MCF 10A (cell line): ENCODE results near the gene ZNF81. TPM values are rescaled to one million over a fixed set of nuclear protein-coding genes. Genes with fewer than 3 reads are reported as not detected.
"Not testable (repeated sequence)": the region's sequence is repeated elsewhere in the genome, so short reads cannot be mapped to it uniquely, and the experiment has no call there.

ENCODE experiments used
- BruUV-seq: library from RNA; stranded (reverse); fragments of 400-500 nt; replicated peaks from 2 replicates; lab custom pipeline; 2021; lab: Mats Ljungman, UMichigan
- CTCF ChIA-PET: fragments of 300-600 bp; sonication (Branson Sonifier 250); formaldehyde crosslinking; extraction: SDS; loops from one replicate; lab custom pipeline; 2021; ENCODE audit warnings: antibody characterized with exemption, inconsistent platforms; lab: Yijun Ruan, JAX
- POLR2A ChIA-PET: fragments of 300-600, 350-650 bp; sonication (Branson Sonifier 250); formaldehyde crosslinking; extraction: SDS; loops from one replicate; lab custom pipeline; 2020; ENCODE audit warnings: antibody characterized with exemption, inconsistent platforms; lab: Yijun Ruan, JAX
- DNase-seq: peaks from one replicate; pipeline ENCODE4 v3.0.0-alpha.2; 2018; ENCODE audit not compliant: unreplicated experiment
- H3K27ac Mint-ChIP-seq: one replicate; pipeline ENCODE4 v1.8.0; 2022; ENCODE audit warnings: mild to moderate bottlenecking, low read depth, mixed read lengths; ENCODE audit not compliant: unreplicated experiment
- H3K27me3 Mint-ChIP-seq: one replicate; pipeline ENCODE4 v1.8.0; 2022; ENCODE audit warnings: mixed read lengths; ENCODE audit not compliant: insufficient read depth, unreplicated experiment
- H3K36me3 Mint-ChIP-seq: one replicate; pipeline ENCODE4 v1.8.0; 2022; ENCODE audit warnings: mild to moderate bottlenecking, moderate library complexity, mixed read lengths; ENCODE audit not compliant: insufficient read depth, unreplicated experiment
- H3K4me1 Mint-ChIP-seq: one replicate; pipeline ENCODE4 v1.8.0; 2022; ENCODE audit warnings: mixed read lengths; ENCODE audit not compliant: insufficient read depth, unreplicated experiment
- H3K4me3 Mint-ChIP-seq: one replicate; pipeline ENCODE4 v1.8.0; 2022; ENCODE audit warnings: mild to moderate bottlenecking, moderate library complexity, mixed read lengths; ENCODE audit not compliant: unreplicated experiment
- H3K9me3 Mint-ChIP-seq: one replicate; pipeline ENCODE4 v1.8.0; 2022; ENCODE audit warnings: mixed read lengths; ENCODE audit not compliant: unreplicated experiment
- CTCF ChIP-seq: fragments of 200-600 bp; IDR thresholded peaks from one replicate; pipeline ENCODE4 v1.8.0; 2022; ENCODE audit warnings: antibody characterized with exemption, mild to moderate bottlenecking; ENCODE audit not compliant: unreplicated experiment
- intact Hi-C: fragments of 100-400 bp; cut with micrococcal nuclease; formaldehyde crosslinking; loops from 2 replicates; pipeline ENCODE4 v1.14.1; 2022
- total RNA-seq: library from RNA; stranded (reverse); gene quantifications from 2 replicates; pipeline ENCODE4 v1.2.3, GENCODE V29; 2022

ZNF81 gene
- total RNA-seq, 1 experiment from 2014 or later, result 7.5 TPM

GRCh38 chrX:47960406-47960805, 123.7 kb downstream of the ZNF81 start:
- no peak overlapping the region for H3K27ac Mint-ChIP-seq
- DNase-seq, result no peak
- POLR2A ChIA-PET, result no interaction called here
- no peak for TF ChIP-seq CTCF
- CTCF ChIA-PET, result no interaction called here
- peaks cover 24% of the 10 kb centered on the region for H3K9me3 Mint-ChIP-seq
- no TSS peak for BruUV-seq
- no peaks in the 10 kb centered on the region for H3K36me3 Mint-ChIP-seq
- no peak overlapping the region for H3K4me3 Mint-ChIP-seq
- H3K4me1 Mint-ChIP-seq, result no peaks in the 10 kb centered on the region
- intact Hi-C loops, result no loop called here
- H3K27me3 Mint-ChIP-seq, result no peaks in the 10 kb centered on the region

- H3K36me3 Mint-ChIP-seq, intact Hi-C loops, POLR2A ChIA-PET, H3K27me3 Mint-ChIP-seq, BruUV-seq, CTCF ChIA-PET, H3K4me3 Mint-ChIP-seq, H3K4me1 Mint-ChIP-seq, H3K27ac Mint-ChIP-seq, DNase-seq: not testable (repeated sequence)
- peaks cover 24% of the 10 kb centered on the region for H3K9me3 Mint-ChIP-seq
Measured at GRCh38 chrX:47961830-47962229, 125.1 kb downstream of the ZNF81 start.

- CTCF ChIA-PET, result interaction anchor here (0.6 kb wide), 1 partner anchor 1846 kb away, joined by 3 read pairs; no protein-coding TSS in a partner anchor
- BruUV-seq, H3K27me3 Mint-ChIP-seq, intact Hi-C loops, H3K27ac Mint-ChIP-seq, H3K4me3 Mint-ChIP-seq, DNase-seq, H3K4me1 Mint-ChIP-seq, POLR2A ChIA-PET, H3K36me3 Mint-ChIP-seq: not testable (repeated sequence)
- peaks cover 53% of the 10 kb centered on the region for H3K9me3 Mint-ChIP-seq
Measured at GRCh38 chrX:47965526-47965925, 128.8 kb downstream of the ZNF81 start.

Other genes with a start within 250 kb of the ZNF81 start
- 0.27 and 0.49 TPM in 2 replicates for gene SYN1, start 217.0 kb upstream of the ZNF81 start, total RNA-seq
- 0.56 and 0.71 TPM in 2 replicates for gene CFP, start 207.0 kb upstream of the ZNF81 start, total RNA-seq
- gene ELK1, start 186.3 kb upstream of the ZNF81 start, total RNA-seq, result 48.8 and 51.7 TPM in 2 replicates
- 112 and 140 TPM in 2 replicates for gene UXT, start 177.7 kb upstream of the ZNF81 start, total RNA-seq
- gene ZNF182, start 167.1 kb downstream of the ZNF81 start, total RNA-seq, result 6.0 and 6.8 TPM in 2 replicates
- not detected in 2 replicates for gene SPACA5, start 170.1 kb downstream of the ZNF81 start, total RNA-seq
- gene ZNF630, start 234.7 kb downstream of the ZNF81 start, total RNA-seq, result 2.4 and 3.2 TPM in 2 replicates